HUES48 (cell line): ENCODE measurements around the gene ST3GAL6.

ENCODE experiments used
- H3K27ac ChIP-seq: one replicate; pipeline ENCODE4 v1.7.0; 2013; ENCODE audit warnings: low read depth, low read length, inconsistent platforms
- H3K27me3 ChIP-seq: 2 replicates; pipeline ENCODE4 v1.6.1; 2013; ENCODE audit warnings: mild to moderate bottlenecking, low read length; ENCODE audit not compliant: control insufficient read depth, insufficient read depth
- H3K36me3 ChIP-seq: 2 replicates; pipeline ENCODE4 v1.6.1; 2013; ENCODE audit warnings: low read length; ENCODE audit not compliant: control insufficient read depth, insufficient read depth
- H3K4me1 ChIP-seq: 2 replicates; pipeline ENCODE4 v1.6.1; 2013; ENCODE audit warnings: mild to moderate bottlenecking, low read length; ENCODE audit not compliant: control insufficient read depth, insufficient read depth
- H3K4me3 ChIP-seq: 2 replicates; pipeline ENCODE4 v1.5.1; 2013; ENCODE audit warnings: mild to moderate bottlenecking, low read depth, low read length
- H3K9ac ChIP-seq: 2 replicates; pipeline ENCODE4 v1.6.1; 2013; ENCODE audit warnings: mild to moderate bottlenecking, low read depth, low read length, moderate library complexity
- H3K9me3 ChIP-seq: 2 replicates; pipeline ENCODE4 v1.6.1; 2013; ENCODE audit warnings: low read length; ENCODE audit not compliant: control insufficient read depth, insufficient read depth

Gene ST3GAL6

GRCh38 chr3:98759629-98760028, 3.5 kb upstream of the ST3GAL6 start:
- H3K27me3 ChIP-seq = no peaks in the 10 kb centered on the region
- no peaks in the 10 kb centered on the region for H3K9me3 ChIP-seq
- H3K27ac ChIP-seq = no peak overlapping the region
- peaks cover 8% of the 10 kb centered on the region for H3K4me1 ChIP-seq
- no peak overlapping the region for H3K9ac ChIP-seq
- H3K36me3 ChIP-seq = no peaks in the 10 kb centered on the region
- H3K4me3 ChIP-seq = no peak overlapping the region

- no peaks in the 10 kb centered on the region for H3K27me3 ChIP-seq
- no peak overlapping the region for H3K4me3 ChIP-seq
- no peak overlapping the region for H3K27ac ChIP-seq
- no peaks in the 10 kb centered on the region for H3K36me3 ChIP-seq
- H3K9ac ChIP-seq = no peak overlapping the region
- H3K9me3 ChIP-seq = no peaks in the 10 kb centered on the region
- H3K4me1 ChIP-seq = peaks cover 14% of the 10 kb centered on the region
Observed at GRCh38 chr3:98761643-98762229, 1.4 kb upstream of the ST3GAL6 start.

GRCh38 chr3:98763819-98764418, 779 bp downstream of the ST3GAL6 start:
- H3K36me3 ChIP-seq = no peaks in the 10 kb centered on the region
- H3K27me3 ChIP-seq = no peaks in the 10 kb centered on the region
- no peak overlapping the region for H3K9ac ChIP-seq
- no peaks in the 10 kb centered on the region for H3K9me3 ChIP-seq
- no peak overlapping the region for H3K27ac ChIP-seq
- peaks cover 17% of the 10 kb centered on the region for H3K4me1 ChIP-seq
- no peak overlapping the region for H3K4me3 ChIP-seq

- H3K27me3 ChIP-seq = no peaks in the 10 kb centered on the region
- no peak overlapping the region for H3K9ac ChIP-seq
- H3K36me3 ChIP-seq = no peaks in the 10 kb centered on the region
- H3K4me3 ChIP-seq = no peak overlapping the region
- H3K27ac ChIP-seq = no peak overlapping the region
- no peaks in the 10 kb centered on the region for H3K9me3 ChIP-seq
- H3K4me1 ChIP-seq = peaks cover 17% of the 10 kb centered on the region
Observed at GRCh38 chr3:98764472-98764884, 1.3 kb downstream of the ST3GAL6 start.

- H3K9me3 ChIP-seq = no peaks in the 10 kb centered on the region
- no peaks in the 10 kb centered on the region for H3K36me3 ChIP-seq
- no peaks in the 10 kb centered on the region for H3K27me3 ChIP-seq
- H3K9ac ChIP-seq = no peak overlapping the region
- no peak overlapping the region for H3K27ac ChIP-seq
- no peak overlapping the region for H3K4me3 ChIP-seq
- peaks cover 17% of the 10 kb centered on the region for H3K4me1 ChIP-seq
Observed at GRCh38 chr3:98765721-98766120, 2.6 kb downstream of the ST3GAL6 start.

GRCh38 chr3:98766924-98767323, 3.8 kb downstream of the ST3GAL6 start:
- H3K9me3 ChIP-seq = no peaks in the 10 kb centered on the region
- no peak overlapping the region for H3K27ac ChIP-seq
- H3K9ac ChIP-seq = no peak overlapping the region
- no peaks in the 10 kb centered on the region for H3K36me3 ChIP-seq
- no peak overlapping the region for H3K4me3 ChIP-seq
- H3K4me1 ChIP-seq = peaks cover 17% of the 10 kb centered on the region
- H3K27me3 ChIP-seq = no peaks in the 10 kb centered on the region

GRCh38 chr3:98768961-98769360, 5.8 kb downstream of the ST3GAL6 start:
- H3K4me1 ChIP-seq = peaks cover 17% of the 10 kb centered on the region
- H3K4me3 ChIP-seq = no peak overlapping the region
- H3K36me3 ChIP-seq = no peaks in the 10 kb centered on the region
- H3K9me3 ChIP-seq = no peaks in the 10 kb centered on the region
- no peak overlapping the region for H3K27ac ChIP-seq
- no peak overlapping the region for H3K9ac ChIP-seq
- no peaks in the 10 kb centered on the region for H3K27me3 ChIP-seq

- Histone ChIP-seq H3K27me3 (no peaks in the 10 kb centered on the region), H3K36me3 (no peaks in the 10 kb centered on the region), H3K9ac (no peak overlapping the region), H3K27ac (no peak overlapping the region), H3K9me3 (no peaks in the 10 kb centered on the region), H3K4me3 (no peak overlapping the region), H3K4me1 (peaks cover 12% of the 10 kb centered on the region)
Observed at GRCh38 chr3:98769448-98769847, 6.3 kb downstream of the ST3GAL6 start.

GRCh38 chr3:98770261-98771039, 7.3 kb downstream of the ST3GAL6 start:
- no peak overlapping the region for H3K27ac ChIP-seq
- H3K36me3 ChIP-seq = no peaks in the 10 kb centered on the region
- H3K9ac ChIP-seq = no peak overlapping the region
- peaks cover 4% of the 10 kb centered on the region; the same call in 1 of the 2 replicates for H3K4me1 ChIP-seq
- no peaks in the 10 kb centered on the region for H3K9me3 ChIP-seq
- H3K4me3 ChIP-seq = no peak overlapping the region
- H3K27me3 ChIP-seq = no peaks in the 10 kb centered on the region

GRCh38 chr3:98772022-98772421, 8.9 kb downstream of the ST3GAL6 start:
- Histone ChIP-seq H3K27me3 (no peaks in the 10 kb centered on the region), H3K9me3 (no peaks in the 10 kb centered on the region), H3K4me3 (no peak overlapping the region), H3K36me3 (no peaks in the 10 kb centered on the region), H3K27ac (no peak overlapping the region), H3K4me1 (peaks cover 4% of the 10 kb centered on the region; the same call in 1 of the 2 replicates), H3K9ac (no peak overlapping the region)

GRCh38 chr3:98775459-98776139, 12.5 kb downstream of the ST3GAL6 start:
- Histone ChIP-seq H3K27me3 (no peaks in the 10 kb centered on the region), H3K9ac (no peak overlapping the region), H3K27ac (no peak overlapping the region), H3K4me3 (no peak overlapping the region), H3K9me3 (no peaks in the 10 kb centered on the region), H3K36me3 (no peaks in the 10 kb centered on the region), H3K4me1 (no peaks in the 10 kb centered on the region)
